Embryonic facial prominence (tissue), 1 donor: ENCODE data around the gene AKR1C1.
"Not testable (repeated sequence)": the region's sequence is repeated elsewhere in the genome, so short reads cannot be mapped to it uniquely, and the experiment has no call there.

Experiments
- DNase-seq: peaks from one replicate; pipeline ENCODE4 v3.0.0-alpha.2; 2016; ENCODE audit errors: extremely low spot score

Gene AKR1C1

GRCh38 chr10:5018134-5018533, 54.9 kb downstream of the AKR1C1 start:
- DNase-seq = no peak

GRCh38 chr10:5018671-5019277, 55.6 kb downstream of the AKR1C1 start:
- DNase-seq = not testable (repeated sequence)

DNA sequence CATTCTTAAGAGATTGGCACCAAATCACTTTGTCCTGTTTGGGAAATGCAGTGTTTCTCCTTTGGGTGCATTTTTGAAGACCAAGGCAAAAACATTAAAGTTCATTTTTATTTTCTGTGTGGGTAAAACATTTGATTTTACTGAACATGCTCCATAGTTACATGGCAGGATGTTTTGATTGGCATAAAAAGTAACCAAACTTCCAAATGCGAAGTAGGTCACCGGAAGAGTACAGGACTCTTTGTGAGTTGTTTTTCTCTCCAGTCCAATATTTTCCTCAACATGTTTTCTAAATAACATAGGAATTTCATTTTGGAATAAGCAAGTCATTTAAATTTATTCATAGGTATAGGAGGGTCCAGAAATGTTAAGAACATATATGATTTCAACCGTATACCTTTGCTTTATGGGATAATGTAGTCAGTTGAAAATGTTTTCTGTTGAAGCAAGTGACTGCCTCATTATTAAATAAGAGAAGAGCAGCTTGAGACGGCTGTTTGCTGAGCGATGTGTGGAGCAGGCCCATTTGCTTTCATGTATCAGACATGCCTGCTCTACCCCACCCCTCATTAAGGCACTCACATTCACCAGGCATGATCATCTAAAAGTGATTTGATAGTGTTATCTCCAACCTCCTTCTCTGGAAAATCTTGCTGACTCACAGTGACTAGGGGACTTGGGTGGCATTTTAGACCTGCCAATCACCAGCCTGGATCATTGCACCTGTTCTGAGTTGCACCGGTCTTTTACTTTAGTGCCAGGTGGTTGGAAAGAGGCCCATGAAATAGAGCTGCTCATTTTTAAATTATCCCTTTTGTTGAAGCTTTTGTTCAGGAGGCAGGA, 56.8 kb downstream of the AKR1C1 start:
- DNase-seq = not testable (repeated sequence)

GRCh38 chr10:5021624-5022290, 58.5 kb downstream of the AKR1C1 start:
- not testable (repeated sequence) for DNase-seq

DNA sequence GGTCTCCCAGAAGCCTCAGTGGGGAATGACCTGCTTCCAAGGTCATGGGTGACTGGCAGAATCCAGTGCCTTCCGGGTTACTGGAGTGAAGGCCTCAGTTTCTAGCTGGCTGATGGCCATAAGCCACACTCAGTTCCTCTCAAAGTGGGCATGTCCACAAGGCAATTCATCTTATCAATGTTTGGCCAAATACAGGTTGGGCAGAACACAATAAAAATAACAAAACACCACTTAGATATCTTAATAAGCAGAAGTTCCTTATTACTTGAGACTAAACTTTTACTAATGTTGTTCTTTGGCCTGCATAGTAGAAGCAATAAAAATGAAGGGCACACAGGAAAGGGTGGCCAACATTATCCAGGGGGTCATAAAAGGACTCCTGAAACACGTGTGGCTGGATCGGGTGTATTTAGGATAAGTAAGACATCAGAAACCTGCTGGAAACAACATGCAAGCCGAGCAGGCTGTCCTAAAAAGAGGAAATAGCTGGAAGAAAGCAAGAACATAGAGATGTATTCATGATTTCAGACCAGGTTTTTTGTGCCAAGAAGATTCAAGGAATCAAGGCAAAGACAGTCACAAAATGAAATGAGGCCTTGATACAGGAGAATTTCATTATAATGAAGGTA, 60.1 kb downstream of the AKR1C1 start:
- no peak for DNase-seq

- DNase-seq = not testable (repeated sequence)
Measured at GRCh38 chr10:5025461-5025881, 62.3 kb downstream of the AKR1C1 start.

DNA sequence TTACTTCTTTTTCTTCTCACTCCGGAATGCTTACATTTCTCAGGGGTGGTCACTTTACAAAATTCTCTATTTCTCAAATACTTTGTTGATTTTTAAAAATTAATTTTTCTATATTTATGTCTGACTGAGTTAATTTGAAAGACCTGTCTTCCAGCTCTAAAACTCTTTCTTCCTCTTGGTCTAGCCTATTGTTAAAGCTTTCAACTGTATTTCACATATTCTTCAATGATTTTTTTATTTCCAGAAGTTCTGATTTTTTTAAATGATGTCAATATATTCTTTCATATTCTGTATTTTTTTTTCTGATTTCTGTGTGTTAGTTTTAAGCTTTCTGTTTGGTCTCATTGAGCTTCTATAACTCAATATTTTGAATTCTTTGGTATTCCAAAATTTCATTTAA, 67.8 kb downstream of the AKR1C1 start:
- no peak for DNase-seq

GRCh38 chr10:5031588-5031987, 68.4 kb downstream of the AKR1C1 start:
- not testable (repeated sequence) for DNase-seq

DNA sequence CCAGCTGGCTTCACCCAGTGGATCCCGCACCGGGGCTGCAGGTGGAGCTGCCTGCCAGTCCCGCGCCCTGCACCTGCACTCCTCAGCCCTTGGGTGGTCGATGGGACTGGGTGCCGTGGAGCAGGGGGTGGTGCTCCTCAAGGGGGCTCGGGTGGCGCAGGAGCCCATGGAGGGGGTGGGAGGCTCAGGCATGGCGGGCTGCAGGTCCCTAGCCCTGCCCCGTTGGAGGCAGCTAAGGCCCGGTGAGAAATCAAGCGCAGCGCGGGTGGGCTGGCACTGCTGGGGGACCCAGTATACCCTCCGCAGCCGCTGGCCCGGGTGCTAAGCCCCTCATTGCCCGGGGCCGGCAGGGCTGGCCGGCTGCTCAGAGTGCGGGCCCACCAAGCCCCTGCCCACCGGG, 69.2 kb downstream of the AKR1C1 start:
- DNase-seq = not testable (repeated sequence)
